Transverse colon (tissue), 4 donors: Measurements from ENCODE around the gene OR11H1. TPM values are rescaled to one million over a fixed set of nuclear protein-coding genes. Genes with fewer than 3 reads are reported as not detected.
"Not testable (repeated sequence)": the region's sequence is repeated elsewhere in the genome, so short reads cannot be mapped to it uniquely, and the experiment has no call there.

Experiments
- DNase-seq: peaks from one replicate; pipeline ENCODE4 v3.0.0-alpha.2; 2019
- H3K27ac ChIP-seq, 4 donors: fragments of 200-600 bp; sonication (generic); 2 replicates each; pipeline ENCODE4 v1.5.1; 2016 to 2018; ENCODE audit warnings: inconsistent platforms in 4 of 4
- H3K27me3 ChIP-seq: fragments of 200-600 bp; sonication (generic); 2 replicates; pipeline ENCODE4 v1.5.1; 2017; ENCODE audit warnings: inconsistent platforms
- H3K36me3 ChIP-seq, 4 donors: fragments of 200-600 bp; sonication (generic); 2 replicates each; pipeline ENCODE4 v1.5.1; 2017 to 2019; ENCODE audit warnings: inconsistent platforms in 4 of 4
- H3K4me1 ChIP-seq, 4 donors: fragments of 200-600 bp; sonication (generic); 2 replicates each; pipeline ENCODE4 v1.5.1; 2017 to 2020; ENCODE audit warnings: inconsistent platforms in 4 of 4
- H3K4me3 ChIP-seq, 4 donors: fragments of 200-600 bp; sonication (generic); 1 replicate in 1 of 4; 2 replicates in 3 of 4; pipeline versions ENCODE4 v1.5.1 to v1.6.1; 2017 to 2019; ENCODE audit warnings: inconsistent platforms in 4 of 4
- H3K9me3 ChIP-seq, 2 donors: fragments of 200-600 bp; sonication (generic); 2 replicates each; pipeline ENCODE4 v1.5.1; 2017 to 2019; ENCODE audit warnings: inconsistent platforms in 2 of 2
- WGBS, 2 donors: methylation state at CpG; one replicate each; pipeline ENCODE4 v1.1.5; 2018; ENCODE audit warnings: low coverage in 1 of 2; 5-methylcytosine and 5-hydroxymethylcytosine counted together
- in situ Hi-C, 4 donors: fragments of 200-750 bp; cut with MboI; loops; one replicate each; pipeline versions ENCODE4 v1.15.0 to v1.15.1; 2017; ENCODE audit warnings: low sequenced_read_pairs in 3 of 4, low pct_ligation_motif_present in 1 of 4, low pct_unique_long_range_greater_than_20kb in 1 of 4
- intact Hi-C: fragments of 100-400 bp; cut with DNase I; formaldehyde crosslinking; loops from one replicate; pipeline ENCODE4 v1.15.1; 2023; ENCODE audit warnings: low total_unique reads
- total RNA-seq, 4 donors: library from RNA; depleted of rRNA; stranded (reverse); fragments of >200 nt; gene quantifications; one replicate each; pipeline ENCODE4 v1.1.0, GENCODE V29; 2016

The OR11H1 gene
- total RNA-seq, result not detected

DNA sequence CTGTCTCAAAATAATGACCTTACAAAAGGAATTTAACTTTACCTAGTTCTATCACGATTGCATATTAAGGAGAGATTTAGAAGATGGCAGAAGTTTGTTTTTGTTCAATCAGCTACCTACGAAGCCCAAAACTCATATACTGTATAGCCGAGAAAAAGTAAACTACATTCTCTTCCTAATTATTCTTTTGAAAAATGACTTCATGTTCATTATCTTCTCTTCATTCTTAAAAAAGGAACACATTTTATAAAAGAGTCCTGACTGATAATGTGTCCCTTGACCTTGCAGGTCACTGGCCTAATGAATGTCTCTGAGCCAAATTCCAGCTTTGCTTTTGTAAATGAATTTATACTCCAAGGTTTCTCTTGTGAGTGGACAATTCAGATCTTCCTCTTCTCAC, at the start of gene OR11H1:
Gene OR11H1, plus strand, starts transcription at position 301 of the 400 bp plus-strand sequence. Its CDS starts 0 bp downstream, at position 301.
- H3K27ac ChIP-seq, H3K9me3 ChIP-seq, intact Hi-C loops, H3K27me3 ChIP-seq, in situ Hi-C loops, DNase-seq, H3K36me3 ChIP-seq, H3K4me3 ChIP-seq, H3K4me1 ChIP-seq: not testable (repeated sequence)
- WGBS, 2 donors, result no CpG with 5 or more reads among the region's 3 CpGs

- DNase-seq, intact Hi-C loops, H3K36me3 ChIP-seq, in situ Hi-C loops, H3K4me3 ChIP-seq, H3K9me3 ChIP-seq, H3K4me1 ChIP-seq, H3K27me3 ChIP-seq, H3K27ac ChIP-seq: not testable (repeated sequence)
- WGBS, 2 donors, result 88% methylated on average over 21 of the region's 30 CpGs; no CpG with 5 or more reads in 1 of the 2 donors
Measured at GRCh38 chr22:15509967-15510366, 18.0 kb upstream of the OR11H1 start.

GRCh38 chr22:15515896-15516295, 12.1 kb upstream of the OR11H1 start:
- H3K9me3 ChIP-seq, result not testable (repeated sequence)

GRCh38 chr22:15553767-15554166, 25.8 kb downstream of the OR11H1 start:
- H3K27ac ChIP-seq, DNase-seq, intact Hi-C loops, H3K4me1 ChIP-seq, in situ Hi-C loops, H3K9me3 ChIP-seq, H3K36me3 ChIP-seq, H3K27me3 ChIP-seq, H3K4me3 ChIP-seq: not testable (repeated sequence)
- WGBS, 2 donors, result 67 to 92% methylated on average over 11 to 17 of the region's 31 CpGs

More at GRCh38 chr22:15515896-15516295, 12.1 kb upstream of the OR11H1 start:
- H3K4me1 ChIP-seq, H3K36me3 ChIP-seq, intact Hi-C loops, in situ Hi-C loops, DNase-seq, H3K27ac ChIP-seq, H3K27me3 ChIP-seq, H3K4me3 ChIP-seq: not testable (repeated sequence)
- 83% methylated on average over 3 of the region's 9 CpGs; no CpG with 5 or more reads in 1 of the 2 donors for WGBS, 2 donors

DNA sequence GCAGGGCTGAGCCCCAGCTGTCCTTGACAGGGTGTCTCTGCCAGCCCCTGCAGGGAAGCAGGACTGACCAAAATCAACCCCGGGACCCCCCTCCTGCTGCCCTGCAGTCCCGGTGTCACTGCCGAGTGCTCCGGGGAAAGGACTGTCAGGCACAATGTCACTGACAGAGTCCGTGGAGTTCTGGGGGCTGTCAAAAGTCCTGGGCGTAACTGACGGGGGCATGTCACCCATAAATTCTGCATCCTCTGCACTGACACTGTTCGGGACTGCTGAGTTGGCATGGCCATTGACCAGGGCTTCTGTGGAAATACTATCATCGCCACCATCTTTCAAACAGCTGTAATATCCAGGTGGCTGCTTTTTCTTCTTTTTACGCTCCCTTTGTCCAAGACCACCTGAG, 35.5 kb downstream of the OR11H1 start:
- H3K27me3 ChIP-seq, H3K4me3 ChIP-seq, H3K36me3 ChIP-seq, H3K9me3 ChIP-seq, H3K4me1 ChIP-seq, H3K27ac ChIP-seq, intact Hi-C loops, DNase-seq, in situ Hi-C loops: not testable (repeated sequence)
- 92% methylated on average over 6 of the region's 10 CpGs; no CpG with 5 or more reads in 1 of the 2 donors for WGBS, 2 donors

- H3K27ac ChIP-seq, H3K9me3 ChIP-seq, in situ Hi-C loops, H3K27me3 ChIP-seq, intact Hi-C loops, DNase-seq, H3K4me1 ChIP-seq, H3K4me3 ChIP-seq, H3K36me3 ChIP-seq: not testable (repeated sequence)
Measured at GRCh38 chr22:15565063-15565462, 37.1 kb downstream of the OR11H1 start.

Other genes starting within 250 kb of the OR11H1 start
- not detected for gene POTEH, start 161.8 kb downstream of the OR11H1 start, total RNA-seq